GM12801 (cell line): ENCODE measurements around the gene IL22RA1.

Experiments
- TF ChIP-seq, protein P1 (sequence below): IDR thresholded peaks from one replicate; pipeline ENCODE4 v1.5.1; 2011; ENCODE audit warnings: control low read depth; ENCODE audit not compliant: insufficient read length; ENCODE audit errors: extremely low read depth

The IL22RA1 gene

GRCh38 chr1:24155011-24155782 is 12.3 kb upstream of the IL22RA1 start:
- TF ChIP-seq, protein P1, sequence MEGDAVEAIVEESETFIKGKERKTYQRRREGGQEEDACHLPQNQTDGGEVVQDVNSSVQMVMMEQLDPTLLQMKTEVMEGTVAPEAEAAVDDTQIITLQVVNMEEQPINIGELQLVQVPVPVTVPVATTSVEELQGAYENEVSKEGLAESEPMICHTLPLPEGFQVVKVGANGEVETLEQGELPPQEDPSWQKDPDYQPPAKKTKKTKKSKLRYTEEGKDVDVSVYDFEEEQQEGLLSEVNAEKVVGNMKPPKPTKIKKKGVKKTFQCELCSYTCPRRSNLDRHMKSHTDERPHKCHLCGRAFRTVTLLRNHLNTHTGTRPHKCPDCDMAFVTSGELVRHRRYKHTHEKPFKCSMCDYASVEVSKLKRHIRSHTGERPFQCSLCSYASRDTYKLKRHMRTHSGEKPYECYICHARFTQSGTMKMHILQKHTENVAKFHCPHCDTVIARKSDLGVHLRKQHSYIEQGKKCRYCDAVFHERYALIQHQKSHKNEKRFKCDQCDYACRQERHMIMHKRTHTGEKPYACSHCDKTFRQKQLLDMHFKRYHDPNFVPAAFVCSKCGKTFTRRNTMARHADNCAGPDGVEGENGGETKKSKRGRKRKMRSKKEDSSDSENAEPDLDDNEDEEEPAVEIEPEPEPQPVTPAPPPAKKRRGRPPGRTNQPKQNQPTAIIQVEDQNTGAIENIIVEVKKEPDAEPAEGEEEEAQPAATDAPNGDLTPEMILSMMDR, result no peak

- TF ChIP-seq, protein P1, result no peak
Measured at GRCh38 chr1:24154215-24154614, 11.3 kb upstream of the IL22RA1 start.

GRCh38 chr1:24152631-24153494 is 9.9 kb upstream of the IL22RA1 start:
- TF ChIP-seq, protein P1, result no peak

DNA sequence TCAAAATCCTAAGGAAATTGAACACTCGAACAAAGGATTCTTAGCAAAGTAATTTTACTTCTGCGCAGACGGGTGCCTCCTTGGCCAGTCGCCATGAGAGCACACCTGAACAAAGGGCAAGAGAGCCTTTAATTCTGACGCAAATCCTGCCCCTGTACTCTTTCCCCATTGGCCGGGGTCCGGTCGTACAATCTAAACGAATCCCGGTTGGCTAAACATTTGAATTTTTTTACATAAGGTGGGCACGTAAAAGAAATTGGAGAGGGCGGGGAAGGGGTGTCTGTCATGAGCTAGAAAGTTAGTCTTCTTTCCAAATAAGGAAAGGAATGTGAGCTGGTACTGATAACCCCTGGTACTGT is 8.2 kb upstream of the IL22RA1 start:
- TF ChIP-seq, protein P1, result no peak

DNA sequence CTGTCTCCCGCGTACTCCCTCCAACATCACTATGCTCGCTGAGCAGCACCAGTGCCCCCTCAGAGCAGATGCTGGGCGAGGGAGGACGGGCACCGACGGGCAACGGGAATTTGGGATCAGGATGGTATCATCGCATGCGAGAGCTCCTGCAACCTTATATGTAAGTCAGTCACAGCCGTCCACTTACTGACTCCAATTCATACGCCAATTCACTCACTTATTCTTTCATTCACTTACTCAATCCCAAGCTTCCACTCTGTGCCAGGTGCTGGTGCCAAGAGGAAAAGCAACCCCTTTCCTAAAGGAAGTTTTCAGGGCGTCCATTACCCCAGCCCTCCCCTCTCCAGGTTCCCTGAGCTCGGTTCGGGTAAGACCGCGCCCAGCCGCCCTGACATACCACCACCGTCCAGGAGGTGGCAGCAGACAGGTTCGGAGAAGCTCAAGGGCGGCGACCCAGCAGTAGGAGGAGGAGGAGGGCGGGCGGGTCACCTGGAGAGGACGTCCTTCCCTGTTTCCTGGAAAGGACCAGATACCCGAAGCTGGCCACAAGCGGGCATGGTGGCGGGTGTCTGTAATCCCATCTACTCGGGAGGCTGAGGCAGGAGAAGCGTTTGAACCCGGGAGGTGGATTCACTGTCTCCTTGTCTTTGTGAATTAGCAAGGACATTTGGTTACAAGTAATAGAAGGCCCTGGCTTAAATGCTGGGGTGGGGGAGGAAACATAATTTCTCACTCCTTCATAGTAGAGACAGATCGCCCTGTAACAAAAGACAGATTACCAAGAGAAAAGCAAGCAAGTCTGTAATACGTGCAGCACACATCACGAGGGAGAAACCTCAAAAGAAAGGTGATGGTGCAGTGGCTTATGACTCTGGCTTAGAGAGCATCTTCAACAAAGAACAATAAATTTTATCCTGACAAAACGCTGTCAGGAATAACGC is 7.6 kb upstream of the IL22RA1 start:
- TF ChIP-seq, protein P1, result no peak

GRCh38 chr1:24149866-24150233 is 6.9 kb upstream of the IL22RA1 start:
- TF ChIP-seq, protein P1, result no peak

DNA sequence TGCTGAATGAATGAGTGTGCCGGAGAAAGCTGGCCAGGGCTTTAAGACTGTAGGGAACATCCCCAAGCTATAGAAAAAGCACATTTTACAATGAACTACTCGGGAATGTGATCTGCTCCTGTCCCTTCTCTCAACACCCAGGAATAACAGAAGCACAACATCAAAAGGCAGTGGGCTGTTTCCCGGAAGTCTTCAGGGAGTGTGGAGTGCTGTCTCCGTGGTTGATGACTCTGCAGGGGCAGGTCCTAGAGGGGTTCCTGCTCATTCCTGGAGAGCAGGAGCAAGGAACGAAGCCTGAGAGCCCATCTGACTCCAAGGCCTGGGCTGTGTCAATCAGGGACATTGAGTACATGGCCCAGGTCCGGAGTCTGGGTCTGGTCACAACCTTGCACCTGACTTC is 4.9 kb upstream of the IL22RA1 start:
- TF ChIP-seq, protein P1, result no peak
